ENCODE data around the gene DMBX1.

Gene DMBX1

GRCh38 chr1:46506470-46507219, 17.0 kb downstream of the DMBX1 start:
- no peak for DNase-seq (ENCODE audit: low read depth)

GRCh38 chr1:46508757-46509156, 19.1 kb downstream of the DMBX1 start:
- DNase-seq (ENCODE audit: low read depth), result no peak

GRCh38 chr1:46510341-46510997, 20.8 kb downstream of the DMBX1 start:
- DNase-seq (ENCODE audit: low read depth), result no peak

GRCh38 chr1:46510998-46511365, 21.3 kb downstream of the DMBX1 start:
- DNase-seq (ENCODE audit: low read depth), result no peak

GRCh38 chr1:46512135-46512791, 22.6 kb downstream of the DMBX1 start:
- no peak for DNase-seq (ENCODE audit: low read depth)

GRCh38 chr1:46512792-46513190, 23.2 kb downstream of the DMBX1 start:
- no peak for DNase-seq (ENCODE audit: low read depth)

- no peak for DNase-seq (ENCODE audit: low read depth)
Measured at GRCh38 chr1:46513536-46513935, 23.9 kb downstream of the DMBX1 start.

- no peak for DNase-seq (ENCODE audit: low read depth)
Measured at GRCh38 chr1:46515576-46515975, 25.9 kb downstream of the DMBX1 start.

- DNase-seq (ENCODE audit: low read depth), result no peak
Measured at GRCh38 chr1:46516200-46516950, 26.7 kb downstream of the DMBX1 start.

GRCh38 chr1:46517010-46517600, 27.5 kb downstream of the DMBX1 start:
- no peak for DNase-seq (ENCODE audit: low read depth)

GRCh38 chr1:46517932-46518498, 28.4 kb downstream of the DMBX1 start:
- no peak for DNase-seq (ENCODE audit: low read depth)

- no peak for DNase-seq (ENCODE audit: low read depth)
Measured at GRCh38 chr1:46519209-46519608, 29.6 kb downstream of the DMBX1 start.

- no peak for DNase-seq (ENCODE audit: low read depth)
Measured at GRCh38 chr1:46520063-46520911, 30.7 kb downstream of the DMBX1 start.

- DNase-seq (ENCODE audit: low read depth), result no peak
Measured at GRCh38 chr1:46521414-46521813, 31.8 kb downstream of the DMBX1 start.

- no peak for DNase-seq (ENCODE audit: low read depth)
Measured at GRCh38 chr1:46522184-46522968, 32.7 kb downstream of the DMBX1 start.

GRCh38 chr1:46522969-46523320, 33.3 kb downstream of the DMBX1 start:
- DNase-seq (ENCODE audit: low read depth), result no peak

GRCh38 chr1:46523496-46524353, 34.1 kb downstream of the DMBX1 start:
- DNase-seq (ENCODE audit: low read depth), result no peak

GRCh38 chr1:46524843-46525242, 35.2 kb downstream of the DMBX1 start:
- no peak for DNase-seq (ENCODE audit: low read depth)

Measured in activated T-cell treated with anti-CD3 and anti-CD28 coated beads for 24 hours (primary cell).